ENCODE results near the gene SFXN2.
"Not testable (repeated sequence)": the region's sequence is repeated elsewhere in the genome, so short reads cannot be mapped to it uniquely, and the experiment has no call there.

The SFXN2 gene

GRCh38 chr10:102758240-102758932, 44.0 kb downstream of the SFXN2 start:
- no peak for DNase-seq

- not testable (repeated sequence) for DNase-seq
Observed at GRCh38 chr10:102758933-102759262, 44.5 kb downstream of the SFXN2 start.

- no peak for DNase-seq
Observed at GRCh38 chr10:102759497-102760210, 45.2 kb downstream of the SFXN2 start.

- DNase-seq: no peak
Observed at GRCh38 chr10:102761981-102762380, 47.5 kb downstream of the SFXN2 start.

GRCh38 chr10:102762401-102763015, 48.1 kb downstream of the SFXN2 start:
- no peak for DNase-seq

GRCh38 chr10:102763037-102763607, 48.7 kb downstream of the SFXN2 start:
- no peak for DNase-seq

- no peak for DNase-seq
Observed at GRCh38 chr10:102764470-102765161, 50.2 kb downstream of the SFXN2 start.

- no peak for DNase-seq
Observed at GRCh38 chr10:102765336-102765735, 50.9 kb downstream of the SFXN2 start.

GRCh38 chr10:102767428-102768160, 53.2 kb downstream of the SFXN2 start:
- DNase-seq: no peak

- DNase-seq: no peak
Observed at GRCh38 chr10:102769375-102770107, 55.1 kb downstream of the SFXN2 start.

GRCh38 chr10:102770108-102770482, 55.7 kb downstream of the SFXN2 start:
- no peak for DNase-seq

- no peak for DNase-seq
Observed at GRCh38 chr10:102770792-102771191, 56.4 kb downstream of the SFXN2 start.

GRCh38 chr10:102773320-102773719, 58.9 kb downstream of the SFXN2 start:
- DNase-seq: no peak

- DNase-seq: no peak
Observed at GRCh38 chr10:102773986-102774385, 59.5 kb downstream of the SFXN2 start.

GRCh38 chr10:102775201-102775934, 60.9 kb downstream of the SFXN2 start:
- DNase-seq: no peak

GRCh38 chr10:102775935-102776669, 61.7 kb downstream of the SFXN2 start:
- no peak for DNase-seq

GRCh38 chr10:102776779-102777456, 62.5 kb downstream of the SFXN2 start:
- no peak for DNase-seq

- no peak for DNase-seq
Observed at GRCh38 chr10:102777711-102778453, 63.4 kb downstream of the SFXN2 start.

GRCh38 chr10:102778781-102779180, 64.3 kb downstream of the SFXN2 start:
- DNase-seq: no peak

Measured in SHP77 (cell line).